Endothelial cell of umbilical vein (primary cell): Measurements from ENCODE around the gene HSD3B7. TPM values are rescaled to one million over a fixed set of nuclear protein-coding genes. Genes with fewer than 3 reads are reported as not detected.

Experiments
- BruUV-seq: library from RNA; stranded (reverse); fragments of 400-500 nt; replicated peaks from 2 replicates; lab custom pipeline; 2021; lab: Mats Ljungman, UMichigan
- CTCF ChIA-PET: fragments of 300-600, 350-600 bp; sonication (Branson Sonifier 250); formaldehyde crosslinking; loops from one replicate; lab custom pipeline; 2021; ENCODE audit warnings: antibody characterized with exemption, inconsistent platforms; lab: Charles Lee
- POLR2A ChIA-PET: fragments of 300-600, 350-600 bp; sonication (Branson Sonifier 250); formaldehyde crosslinking; loops from one replicate; lab custom pipeline; 2021; ENCODE audit warnings: antibody characterized with exemption, inconsistent platforms; lab: Charles Lee
- DNase-seq: peaks from one replicate; pipeline ENCODE4 v3.0.0-alpha.2; 2011; ENCODE audit warnings: low read depth, low spot score
- FAIRE-seq: peaks from 2 replicates; lab custom pipeline; 2011; peaks lifted over from hg19 to GRCh38; lab: Jason Lieb, UNC
- H2AFZ ChIP-seq: 2 replicates; pipeline ENCODE4 v1.6.0; 2012; ENCODE audit warnings: low read depth, low read length, control low read depth, inconsistent platforms
- H3K27ac ChIP-seq: 2 replicates; pipeline ENCODE4 v1.5.1; 2011; ENCODE audit warnings: low read depth, mild to moderate bottlenecking, control low read depth, low read length, moderate library complexity; ENCODE audit not compliant: insufficient read depth
- H3K27me3 ChIP-seq, 2 experiments: 2 replicates each; pipeline versions ENCODE4 v1.6.0 to v1.6.1; 2011; ENCODE audit warnings: low read length in 2 of 2, mixed read lengths in 1 of 2; ENCODE audit not compliant: control insufficient read depth in 2 of 2, insufficient read depth in 2 of 2
- H3K36me3 ChIP-seq, 2 experiments: 2 replicates in 1 of 2; 3 replicates in 1 of 2; pipeline ENCODE4 v1.5.1; 2011; ENCODE audit warnings: low read length in 2 of 2, mild to moderate bottlenecking in 1 of 2, moderate library complexity in 1 of 2; ENCODE audit not compliant: control insufficient read depth in 2 of 2, insufficient read depth in 2 of 2; ENCODE audit errors: extremely low read depth in 1 of 2
- H3K4me1 ChIP-seq: 3 replicates; pipeline ENCODE4 v1.5.1; 2011; ENCODE audit warnings: mild to moderate bottlenecking, low read length; ENCODE audit not compliant: control insufficient read depth, insufficient read depth; ENCODE audit errors: extremely low read depth
- H3K4me2 ChIP-seq: 2 replicates; pipeline ENCODE4 v1.6.1; 2011; ENCODE audit warnings: low read length, control low read depth, mixed read lengths; ENCODE audit not compliant: insufficient read depth
- H3K4me3 ChIP-seq, 3 experiments: fragments of 200-600 bp in 1 of 3; sonication (generic), shearing (Covaris generic) in 1 of 3; replicated peaks in 1 of 3; 2 replicates each; pipeline ENCODE4 v1.5.1; 2011 to 2016; ENCODE audit warnings: control low read depth in 3 of 3, low read length in 3 of 3, mild to moderate bottlenecking in 2 of 3, inconsistent platforms in 1 of 3, low read depth in 1 of 3, moderate library complexity in 1 of 3; ENCODE audit not compliant: insufficient read depth in 1 of 3
- H3K79me2 ChIP-seq: 2 replicates; pipeline ENCODE4 v1.6.0; 2012; ENCODE audit warnings: low read length, inconsistent platforms; ENCODE audit not compliant: control insufficient read depth, insufficient read depth
- H3K9ac ChIP-seq: replicated peaks from 2 replicates; pipeline ENCODE3; 2011; ENCODE audit warnings: low read length, control low read depth; ENCODE audit not compliant: insufficient read depth; ENCODE audit errors: extremely low read depth
- H3K9me1 ChIP-seq: replicated peaks from 3 replicates; pipeline ENCODE4 v1.6.0; 2011; ENCODE audit warnings: mild to moderate bottlenecking, low read length; ENCODE audit not compliant: control insufficient read depth, insufficient read depth; ENCODE audit errors: extremely low read depth
- H3K9me3 ChIP-seq: replicated peaks from 2 replicates; pipeline ENCODE4 v1.5.1; 2012; ENCODE audit warnings: low read length, inconsistent platforms; ENCODE audit not compliant: control insufficient read depth, insufficient read depth
- H4K20me1 ChIP-seq: replicated peaks from 2 replicates; pipeline ENCODE3; 2011; ENCODE audit warnings: mild to moderate bottlenecking, low read length; ENCODE audit not compliant: control insufficient read depth, insufficient read depth; ENCODE audit errors: extremely low read depth
- FOS ChIP-seq: IDR thresholded peaks from 2 replicates; pipeline ENCODE4 v1.6.1; 2011; ENCODE audit warnings: mild to moderate bottlenecking, low read length, moderate library complexity, borderline replicate concordance; ENCODE audit not compliant: insufficient read depth
- GATA2 ChIP-seq: IDR thresholded peaks from 2 replicates; pipeline ENCODE4 v1.7.0; 2011; ENCODE audit warnings: low read depth, mild to moderate bottlenecking, moderate library complexity, mixed read lengths, low read length; ENCODE audit not compliant: insufficient read length, insufficient read depth
- JUN ChIP-seq: IDR thresholded peaks from 2 replicates; pipeline ENCODE4 v1.6.1; 2011; ENCODE audit warnings: borderline replicate concordance, low read depth; ENCODE audit not compliant: insufficient read length, insufficient read depth
- MYC ChIP-seq: IDR thresholded peaks from one replicate; pipeline ENCODE4 v1.6.1; 2011; ENCODE audit warnings: mild to moderate bottlenecking, low read depth, low read length
- POLR2A ChIP-seq: IDR thresholded peaks from 2 replicates; pipeline ENCODE4 v1.6.1; 2012; ENCODE audit warnings: low read depth, mild to moderate bottlenecking, control low read depth, low read length
- POLR2AphosphoS5 ChIP-seq: IDR thresholded peaks from 2 replicates; pipeline ENCODE4 v1.6.1; 2012; ENCODE audit warnings: low read depth, mild to moderate bottlenecking, control low read depth, low read length, moderate library complexity; ENCODE audit not compliant: insufficient read depth
- dilution Hi-C: fragments of 300-500 bp; cut with MboI; formaldehyde crosslinking; loops from one replicate; pipeline ENCODE4 v1.15.0; 2019; ENCODE audit warnings: low sequenced_read_pairs; ENCODE audit not compliant: extremely low pct_ligation_motif_present
- intact Hi-C: fragments of 100-400 bp; cut with micrococcal nuclease; formaldehyde crosslinking; loops from one replicate; pipeline ENCODE4 v1.10.0; 2022
- polyA plus RNA-seq, 4 experiments: library from polyadenylated mRNA; depleted of rRNA in 3 of 4; stranded (reverse) in 3 of 4; unstranded in 1 of 4; fragments of >200 nt; gene quantifications; 2 replicates each; pipeline versions ENCODE4 v1.2.1 to v1.2.3, GENCODE V29; 2011 to 2012; ENCODE audit warnings: missing spikeins in 1 of 4
- total RNA-seq: library from RNA; stranded (reverse); gene quantifications from 2 replicates; pipeline ENCODE4 v1.2.3, GENCODE V29; 2021
- TF ChIP-seq, protein P1 (sequence below): IDR thresholded peaks from 2 replicates; pipeline ENCODE4 v1.6.1; 2011; ENCODE audit not compliant: insufficient read depth, insufficient read length
- TF ChIP-seq, protein P2 (sequence below), 2 donors: IDR thresholded peaks; 1 replicate in 1 of 2; 2 replicates in 1 of 2; pipeline ENCODE4 v1.5.1; 2011; ENCODE audit warnings: low read length in 2 of 2, mild to moderate bottlenecking in 2 of 2, moderate library complexity in 2 of 2, control low read depth in 1 of 2, inconsistent platforms in 1 of 2, low read depth in 1 of 2; ENCODE audit not compliant: insufficient read depth in 1 of 2; ENCODE audit errors: extremely low read depth in 1 of 2

The HSD3B7 gene
- total and polyA plus RNA-seq, 2 donors (not counting 3 experiments of a cell fraction or from before 2014, with no cell fraction given), result 3.5 to 4.8 TPM

DNA sequence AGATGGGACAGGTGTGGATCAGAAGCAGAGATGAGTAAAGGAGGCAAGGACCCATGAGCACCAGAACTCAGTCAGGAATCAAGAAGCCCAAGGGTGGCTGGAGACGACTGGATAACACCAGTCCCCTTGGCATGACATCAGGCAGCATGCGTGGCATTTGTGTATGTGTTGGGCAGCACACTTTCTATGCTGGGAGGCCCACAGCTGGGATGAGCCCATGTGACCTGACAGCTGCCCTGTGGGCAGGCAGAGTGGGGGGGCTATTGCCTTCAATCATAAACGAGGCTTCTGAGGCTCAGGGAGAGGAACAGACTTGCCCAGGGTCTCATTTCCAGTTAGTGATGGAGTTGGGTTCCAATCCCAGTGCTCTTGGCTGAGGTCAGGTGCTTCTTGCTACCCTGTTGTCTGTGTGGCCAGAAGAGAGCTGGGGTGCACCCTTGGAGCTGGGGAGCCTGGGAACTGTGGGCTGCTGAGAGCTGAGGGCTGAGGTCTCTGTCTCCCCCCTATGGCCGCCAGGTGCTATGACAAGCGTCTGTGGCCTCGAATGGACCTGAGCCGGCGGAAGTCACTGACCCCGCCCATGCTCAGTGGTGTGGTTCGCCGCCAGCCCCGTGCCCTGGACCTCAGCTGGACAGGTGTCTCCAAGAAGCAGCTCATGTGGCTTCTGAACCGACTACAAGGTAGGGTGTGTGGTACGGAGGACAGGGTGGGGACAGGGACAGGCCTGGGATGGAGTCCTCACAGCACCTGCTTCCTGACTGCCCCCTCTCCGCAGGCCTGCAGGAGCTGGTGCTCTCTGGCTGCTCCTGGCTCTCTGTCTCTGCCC is 43.2 kb upstream of the HSD3B7 start:
- Histone ChIP-seq H3K4me2 (no peak overlapping the region), H3K79me2 (no peaks in the 10 kb centered on the region), H3K4me3 (no peak overlapping the region), H3K9ac (no peak overlapping the region), H2AFZ (no peak overlapping the region), H3K9me3 (no peaks in the 10 kb centered on the region), H3K27ac (no peak overlapping the region), H4K20me1 (no peaks in the 10 kb centered on the region), H3K36me3 (peaks cover 4 to 30% of the 10 kb centered on the region in 2 experiments), H3K4me1 (peaks cover 2% of the 10 kb centered on the region), H3K9me1 (no peaks in the 10 kb centered on the region), H3K27me3 (no peaks in the 10 kb centered on the region)
- FAIRE-seq, result peak; percentile 85
- intact Hi-C loops, result loop anchor here (1.0 kb wide), 2 partner anchors 20 to 98 kb away; no protein-coding TSS in a partner anchor
- dilution Hi-C loops, result no loop called here
- CTCF ChIA-PET, result interaction anchor here (0.9 to 6.7 kb wide), 12 partner anchors 9 to 927 kb away, joined by 3 to 60 read pairs (median 4); partner anchors contain the start of genes FBXL19 and ZNF629
- TF ChIP-seq, protein P1, sequence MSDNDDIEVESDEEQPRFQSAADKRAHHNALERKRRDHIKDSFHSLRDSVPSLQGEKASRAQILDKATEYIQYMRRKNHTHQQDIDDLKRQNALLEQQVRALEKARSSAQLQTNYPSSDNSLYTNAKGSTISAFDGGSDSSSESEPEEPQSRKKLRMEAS, result no peak
- TF ChIP-seq POLR2AphosphoS5, result no peak
- TF ChIP-seq JUN, result no peak
- no peak for TF ChIP-seq POLR2A
- no peak for TF ChIP-seq FOS
- TF ChIP-seq GATA2, result no peak
- TF ChIP-seq, protein P2, sequence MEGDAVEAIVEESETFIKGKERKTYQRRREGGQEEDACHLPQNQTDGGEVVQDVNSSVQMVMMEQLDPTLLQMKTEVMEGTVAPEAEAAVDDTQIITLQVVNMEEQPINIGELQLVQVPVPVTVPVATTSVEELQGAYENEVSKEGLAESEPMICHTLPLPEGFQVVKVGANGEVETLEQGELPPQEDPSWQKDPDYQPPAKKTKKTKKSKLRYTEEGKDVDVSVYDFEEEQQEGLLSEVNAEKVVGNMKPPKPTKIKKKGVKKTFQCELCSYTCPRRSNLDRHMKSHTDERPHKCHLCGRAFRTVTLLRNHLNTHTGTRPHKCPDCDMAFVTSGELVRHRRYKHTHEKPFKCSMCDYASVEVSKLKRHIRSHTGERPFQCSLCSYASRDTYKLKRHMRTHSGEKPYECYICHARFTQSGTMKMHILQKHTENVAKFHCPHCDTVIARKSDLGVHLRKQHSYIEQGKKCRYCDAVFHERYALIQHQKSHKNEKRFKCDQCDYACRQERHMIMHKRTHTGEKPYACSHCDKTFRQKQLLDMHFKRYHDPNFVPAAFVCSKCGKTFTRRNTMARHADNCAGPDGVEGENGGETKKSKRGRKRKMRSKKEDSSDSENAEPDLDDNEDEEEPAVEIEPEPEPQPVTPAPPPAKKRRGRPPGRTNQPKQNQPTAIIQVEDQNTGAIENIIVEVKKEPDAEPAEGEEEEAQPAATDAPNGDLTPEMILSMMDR (IDR thresholded peaks at IDR 0.05; ENCODE audit: extremely low read depth in 1 of 2, insufficient read depth in 1 of 2, low read depth in 1 of 2, low read length in 2 of 2), result peak; percentile 90 to 96
- no peak for TF ChIP-seq MYC
- BruUV-seq, result no TSS peak
- POLR2A ChIA-PET, result interaction anchor here (0.6 to 1.6 kb wide), 2 partner anchors 11 to 241 kb away, joined by 3 read pairs; no protein-coding TSS in a partner anchor
- peak; percentile 75 for DNase-seq
